A673 (cell line): ENCODE data around the gene STEAP3.

Experiments
- EZH2 ChIP-seq: fragments of 200-600 bp; sonication (generic); IDR thresholded peaks from 2 replicates; pipeline ENCODE4 v1.6.1; 2017; ENCODE audit warnings: borderline replicate concordance, low read depth, mild to moderate bottlenecking, mixed read lengths, antibody characterized with exemption, low read length; ENCODE audit not compliant: poor library complexity, severe bottlenecking
- TF ChIP-seq, protein P1 (sequence below): fragments of 300-800, 200-600 bp; sonication (generic); conservative IDR thresholded peaks from 2 replicates; pipeline ENCODE4 v1.5.1; 2017; ENCODE audit warnings: low read depth, mild to moderate bottlenecking, antibody characterized with exemption, low read length, moderate library complexity, mixed read lengths

DNA sequence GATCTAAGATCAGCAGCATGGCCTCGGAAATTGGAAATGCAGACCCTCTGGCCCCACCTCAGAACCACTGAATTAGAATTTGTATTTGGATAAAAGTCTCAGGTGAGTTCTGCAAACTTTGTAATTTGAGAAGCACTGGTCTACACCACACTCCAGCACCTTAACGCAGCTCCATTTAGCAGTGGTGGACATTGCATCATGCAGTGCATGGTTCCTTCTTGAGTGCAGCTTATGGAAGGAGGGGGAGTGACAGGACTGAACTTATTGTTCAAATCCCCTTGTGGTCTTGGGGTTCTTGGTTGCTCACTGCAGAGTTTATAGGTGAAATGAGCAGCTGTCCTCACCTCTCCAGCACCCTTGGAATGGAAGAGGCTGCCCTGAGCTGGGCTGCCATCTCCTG is 17.4 kb upstream of the STEAP3 start:
- TF ChIP-seq, protein P1, sequence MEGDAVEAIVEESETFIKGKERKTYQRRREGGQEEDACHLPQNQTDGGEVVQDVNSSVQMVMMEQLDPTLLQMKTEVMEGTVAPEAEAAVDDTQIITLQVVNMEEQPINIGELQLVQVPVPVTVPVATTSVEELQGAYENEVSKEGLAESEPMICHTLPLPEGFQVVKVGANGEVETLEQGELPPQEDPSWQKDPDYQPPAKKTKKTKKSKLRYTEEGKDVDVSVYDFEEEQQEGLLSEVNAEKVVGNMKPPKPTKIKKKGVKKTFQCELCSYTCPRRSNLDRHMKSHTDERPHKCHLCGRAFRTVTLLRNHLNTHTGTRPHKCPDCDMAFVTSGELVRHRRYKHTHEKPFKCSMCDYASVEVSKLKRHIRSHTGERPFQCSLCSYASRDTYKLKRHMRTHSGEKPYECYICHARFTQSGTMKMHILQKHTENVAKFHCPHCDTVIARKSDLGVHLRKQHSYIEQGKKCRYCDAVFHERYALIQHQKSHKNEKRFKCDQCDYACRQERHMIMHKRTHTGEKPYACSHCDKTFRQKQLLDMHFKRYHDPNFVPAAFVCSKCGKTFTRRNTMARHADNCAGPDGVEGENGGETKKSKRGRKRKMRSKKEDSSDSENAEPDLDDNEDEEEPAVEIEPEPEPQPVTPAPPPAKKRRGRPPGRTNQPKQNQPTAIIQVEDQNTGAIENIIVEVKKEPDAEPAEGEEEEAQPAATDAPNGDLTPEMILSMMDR, result no peak
- TF ChIP-seq EZH2, result no peak
